Activated CD4-positive, alpha-beta memory T cell treated with anti-CD3 and anti-CD28 coated beads for 36 hours (primary cell): ENCODE data around the gene KCNQ4. TPM values are rescaled to one million over a fixed set of nuclear protein-coding genes. Genes with fewer than 3 reads are reported as not detected.

Source experiments
- CTCF ChIA-PET: fragments of 350-600 bp; sonication (Branson Sonifier 250); formaldehyde crosslinking; loops from one replicate; lab custom pipeline; 2021; ENCODE audit warnings: antibody characterized with exemption, inconsistent platforms; lab: Charles Lee
- POLR2A ChIA-PET: fragments of 350-600 bp; sonication (Branson Sonifier 250); formaldehyde crosslinking; loops from one replicate; lab custom pipeline; 2021; ENCODE audit warnings: antibody characterized with exemption; lab: Charles Lee
- DNase-seq: peaks from one replicate; pipeline ENCODE4 v3.0.0-alpha.2; 2020
- H3K27ac Mint-ChIP-seq: one replicate; pipeline ENCODE4 v1.8.0; 2021; ENCODE audit warnings: mixed read lengths
- H3K27me3 Mint-ChIP-seq: one replicate; pipeline ENCODE4 v1.8.0; 2021; ENCODE audit warnings: mixed read lengths
- H3K36me3 Mint-ChIP-seq: one replicate; pipeline ENCODE4 v1.8.0; 2021; ENCODE audit warnings: mixed read lengths
- H3K4me1 Mint-ChIP-seq: one replicate; pipeline ENCODE4 v1.8.0; 2021; ENCODE audit warnings: low read depth, mixed read lengths
- H3K4me3 Mint-ChIP-seq: one replicate; pipeline ENCODE4 v1.8.0; 2021; ENCODE audit warnings: mild to moderate bottlenecking, mixed read lengths
- H3K9me3 Mint-ChIP-seq: one replicate; pipeline ENCODE4 v1.8.0; 2021; ENCODE audit warnings: mixed read lengths
- intact Hi-C: fragments of 100-400 bp; cut with micrococcal nuclease; formaldehyde crosslinking; loops from one replicate; pipeline ENCODE4 v1.15.1; 2023
- total RNA-seq, 2 experiments: library from RNA; stranded (reverse); gene quantifications; one replicate each; pipeline ENCODE4 v1.2.3, GENCODE V29; 2021

Gene KCNQ4
- total RNA-seq, 2 experiments from 2014 or later = 0.45 to 0.53 TPM

GRCh38 chr1:40860706-40861223 is 77.2 kb downstream of the KCNQ4 start:
- POLR2A ChIA-PET = no interaction called here
- H3K9me3 Mint-ChIP-seq = no peaks in the 10 kb centered on the region
- H3K36me3 Mint-ChIP-seq = no peaks in the 10 kb centered on the region
- H3K27ac Mint-ChIP-seq = no peak overlapping the region
- peak overlapping the region; percentile 62 for H3K4me3 Mint-ChIP-seq
- peaks cover 3% of the 10 kb centered on the region for H3K27me3 Mint-ChIP-seq
- H3K4me1 Mint-ChIP-seq = peaks cover 10% of the 10 kb centered on the region
- CTCF ChIA-PET = interaction anchor here (1.0 to 6.2 kb wide), 3 partner anchors 11 to 143 kb away, joined by 3 to 47 read pairs (median 7); no protein-coding TSS in a partner anchor
- DNase-seq = no peak
- intact Hi-C loops = no loop called here

GRCh38 chr1:40861224-40862003 is 77.8 kb downstream of the KCNQ4 start:
- Mint-ChIP-seq H3K27me3 (peaks cover 3% of the 10 kb centered on the region), H3K4me3 (peak overlapping the region; percentile 62), H3K9me3 (no peaks in the 10 kb centered on the region), H3K4me1 (peaks cover 10% of the 10 kb centered on the region), H3K27ac (no peak overlapping the region), H3K36me3 (no peaks in the 10 kb centered on the region)
- peak; percentile 47 for DNase-seq
- ChIA-PET CTCF (interaction anchor here (1.0 to 6.2 kb wide), 7 partner anchors 10 to 143 kb away, joined by 3 to 47 read pairs (median 7); no protein-coding TSS in a partner anchor), POLR2A (interaction anchor here (1.0 to 1.1 kb wide), 2 partner anchors 15 to 169 kb away, joined by 4 to 6 read pairs; partner anchors contain the start of gene NFYC)
- intact Hi-C loops = loop anchor here (1.0 kb wide), 3 partner anchors 14 to 91 kb away; no protein-coding TSS in a partner anchor

- intact Hi-C loops = loop anchor here (1.0 kb wide), 3 partner anchors 13 to 90 kb away; no protein-coding TSS in a partner anchor
- POLR2A ChIA-PET = interaction anchor here (0.6 to 1.1 kb wide), 4 partner anchors 14 to 170 kb away, joined by 4 to 7 read pairs (median 6); partner anchors contain the start of genes CTPS1 and NFYC
- Mint-ChIP-seq H3K27me3 (peaks cover 3% of the 10 kb centered on the region), H3K9me3 (no peaks in the 10 kb centered on the region), H3K36me3 (no peaks in the 10 kb centered on the region), H3K4me1 (peaks cover 10% of the 10 kb centered on the region), H3K27ac (peak within 1 kb of the TSS; percentile 97), H3K4me3 (peak within 1 kb of the TSS; percentile 87)
- DNase-seq = peak; percentile 96
- CTCF ChIA-PET = interaction anchor here (0.6 to 6.2 kb wide), 11 partner anchors 11 to 1694 kb away, joined by 3 to 47 read pairs (median 5); no protein-coding TSS in a partner anchor
Measured at GRCh38 chr1:40862008-40862863, 78.6 kb downstream of the KCNQ4 start, which contains the start of gene CITED4. Gene CITED4 (minus strand): TSS chr1:40862363. CDS start chr1:40862127, 236 bp downstream.

GRCh38 chr1:40868051-40868723 is 84.6 kb downstream of the KCNQ4 start:
- DNase-seq = no peak
- POLR2A ChIA-PET = no interaction called here
- CTCF ChIA-PET = interaction anchor here (1.0 kb wide), 1 partner anchor 177 kb away, joined by 3 read pairs; the partner anchor contains the start of gene NFYC

GRCh38 chr1:40870135-40870728 is 86.6 kb downstream of the KCNQ4 start:
- intact Hi-C loops = no loop called here
- Mint-ChIP-seq H3K27ac (no peak overlapping the region), H3K9me3 (peaks cover 4% of the 10 kb centered on the region), H3K36me3 (no peaks in the 10 kb centered on the region), H3K4me1 (peaks cover 12% of the 10 kb centered on the region), H3K4me3 (no peak overlapping the region), H3K27me3 (no peaks in the 10 kb centered on the region)
- ChIA-PET CTCF (interaction anchor here (0.9 to 1.0 kb wide), 2 partner anchors 20 to 80 kb away, joined by 3 read pairs; no protein-coding TSS in a partner anchor), POLR2A (no interaction called here)
- no peak for DNase-seq

More at GRCh38 chr1:40868051-40868723, 84.6 kb downstream of the KCNQ4 start:
- peaks cover 4% of the 10 kb centered on the region for H3K9me3 Mint-ChIP-seq
- peaks cover 5% of the 10 kb centered on the region for H3K4me1 Mint-ChIP-seq
- H3K36me3 Mint-ChIP-seq = no peaks in the 10 kb centered on the region
- H3K27ac Mint-ChIP-seq = no peak overlapping the region
- H3K27me3 Mint-ChIP-seq = no peaks in the 10 kb centered on the region
- H3K4me3 Mint-ChIP-seq = no peak overlapping the region
- intact Hi-C loops = no loop called here

- ChIA-PET CTCF (interaction anchor here (1.3 to 1.4 kb wide), 2 partner anchors 23 to 79 kb away, joined by 4 to 5 read pairs; no protein-coding TSS in a partner anchor), POLR2A (no interaction called here)
- no peak overlapping the region for H3K4me3 Mint-ChIP-seq
- peaks cover 30% of the 10 kb centered on the region for H3K4me1 Mint-ChIP-seq
- peaks cover 9% of the 10 kb centered on the region for H3K36me3 Mint-ChIP-seq
- intact Hi-C loops = no loop called here
- no peak for DNase-seq
- peaks cover 18% of the 10 kb centered on the region for H3K9me3 Mint-ChIP-seq
- H3K27ac Mint-ChIP-seq = no peak overlapping the region
- no peaks in the 10 kb centered on the region for H3K27me3 Mint-ChIP-seq
Measured at GRCh38 chr1:40872276-40872675, 88.7 kb downstream of the KCNQ4 start.

GRCh38 chr1:40873863-40874472 is 90.4 kb downstream of the KCNQ4 start:
- Mint-ChIP-seq H3K4me3 (no peak overlapping the region), H3K27me3 (no peaks in the 10 kb centered on the region), H3K27ac (no peak overlapping the region), H3K4me1 (peaks cover 30% of the 10 kb centered on the region), H3K9me3 (peaks cover 18% of the 10 kb centered on the region), H3K36me3 (peaks cover 9% of the 10 kb centered on the region)
- CTCF ChIA-PET = interaction anchor here (0.6 to 1.1 kb wide), 2 partner anchors 77 to 79 kb away, joined by 3 read pairs; no protein-coding TSS in a partner anchor
- POLR2A ChIA-PET = interaction anchor here (0.7 kb wide), 1 partner anchor 105 kb away, joined by 3 read pairs; the partner anchor contains the start of gene CTPS1
- no peak for DNase-seq
- intact Hi-C loops = no loop called here

GRCh38 chr1:40876436-40876761 is 92.8 kb downstream of the KCNQ4 start:
- peaks cover 14% of the 10 kb centered on the region for H3K9me3 Mint-ChIP-seq
- no peaks in the 10 kb centered on the region for H3K27me3 Mint-ChIP-seq
- peaks cover 30% of the 10 kb centered on the region for H3K4me1 Mint-ChIP-seq
- peak overlapping the region; percentile 73 for H3K27ac Mint-ChIP-seq
- DNase-seq = no peak
- ChIA-PET CTCF (interaction anchor here (0.6 to 4.0 kb wide), 6 partner anchors 14 to 183 kb away, joined by 3 to 28 read pairs (median 4); partner anchors contain the start of gene CITED4), POLR2A (interaction anchor here (1.2 to 1.6 kb wide), 2 partner anchors 14 to 104 kb away, joined by 4 to 5 read pairs; partner anchors contain the start of genes CITED4 and CTPS1)
- intact Hi-C loops = no loop called here
- H3K36me3 Mint-ChIP-seq = peaks cover 9% of the 10 kb centered on the region
- no peak overlapping the region for H3K4me3 Mint-ChIP-seq

- Mint-ChIP-seq H3K27ac (peak overlapping the region; percentile 28), H3K4me1 (peaks cover 30% of the 10 kb centered on the region), H3K9me3 (peaks cover 14% of the 10 kb centered on the region), H3K36me3 (peaks cover 9% of the 10 kb centered on the region), H3K4me3 (no peak overlapping the region), H3K27me3 (no peaks in the 10 kb centered on the region)
- CTCF ChIA-PET = interaction anchor here (0.6 to 4.0 kb wide), 5 partner anchors 15 to 183 kb away, joined by 3 to 28 read pairs (median 3); partner anchors contain the start of gene CITED4
- DNase-seq = no peak
- intact Hi-C loops = no loop called here
- POLR2A ChIA-PET = interaction anchor here (0.5 to 1.6 kb wide), 3 partner anchors 15 to 103 kb away, joined by 3 to 5 read pairs (median 4); partner anchors contain the start of genes CITED4 and CTPS1
Measured at GRCh38 chr1:40876891-40877290, 93.3 kb downstream of the KCNQ4 start.

- H3K4me1 Mint-ChIP-seq = peaks cover 30% of the 10 kb centered on the region
- peaks cover 14% of the 10 kb centered on the region for H3K9me3 Mint-ChIP-seq
- intact Hi-C loops = no loop called here
- peaks cover 9% of the 10 kb centered on the region for H3K36me3 Mint-ChIP-seq
- CTCF ChIA-PET = interaction anchor here (4.0 kb wide), 1 partner anchor 75 kb away, joined by 28 read pairs; no protein-coding TSS in a partner anchor
- DNase-seq = peak; percentile 49
- POLR2A ChIA-PET = no interaction called here
- H3K27me3 Mint-ChIP-seq = peaks cover 2% of the 10 kb centered on the region
- H3K4me3 Mint-ChIP-seq = no peak overlapping the region
- no peak overlapping the region for H3K27ac Mint-ChIP-seq
Measured at GRCh38 chr1:40877698-40878097, 94.1 kb downstream of the KCNQ4 start.
